Astrocyte of the spinal cord (primary cell): ENCODE results near the gene MCM5.

Experiments
- DNase-seq: peaks from one replicate; pipeline ENCODE4 v3.0.0; 2011; ENCODE audit warnings: low read depth, low spot score
- H3K4me3 ChIP-seq: 2 replicates; pipeline ENCODE4 v1.5.1; 2011; ENCODE audit warnings: low read depth, mild to moderate bottlenecking, low read length, moderate library complexity
- CTCF ChIP-seq: IDR thresholded peaks from 2 replicates; pipeline ENCODE4 v1.5.1; 2012; ENCODE audit warnings: low read depth, mild to moderate bottlenecking, low read length, inconsistent platforms
- in situ Hi-C: cut with HindIII; loops from 2 replicates; pipeline ENCODE4 v1.10.0; 2017; ENCODE audit warnings: low sequenced_read_pairs

MCM5 gene

GRCh38 chr22:35399678-35400500 lies at the start of gene MCM5:
MCM5 (plus strand) TSS chr22:35400140; CDS start chr22:35400439, 299 bp downstream.
- in situ Hi-C loops = no loop called here
- no peak for TF ChIP-seq CTCF

DNA sequence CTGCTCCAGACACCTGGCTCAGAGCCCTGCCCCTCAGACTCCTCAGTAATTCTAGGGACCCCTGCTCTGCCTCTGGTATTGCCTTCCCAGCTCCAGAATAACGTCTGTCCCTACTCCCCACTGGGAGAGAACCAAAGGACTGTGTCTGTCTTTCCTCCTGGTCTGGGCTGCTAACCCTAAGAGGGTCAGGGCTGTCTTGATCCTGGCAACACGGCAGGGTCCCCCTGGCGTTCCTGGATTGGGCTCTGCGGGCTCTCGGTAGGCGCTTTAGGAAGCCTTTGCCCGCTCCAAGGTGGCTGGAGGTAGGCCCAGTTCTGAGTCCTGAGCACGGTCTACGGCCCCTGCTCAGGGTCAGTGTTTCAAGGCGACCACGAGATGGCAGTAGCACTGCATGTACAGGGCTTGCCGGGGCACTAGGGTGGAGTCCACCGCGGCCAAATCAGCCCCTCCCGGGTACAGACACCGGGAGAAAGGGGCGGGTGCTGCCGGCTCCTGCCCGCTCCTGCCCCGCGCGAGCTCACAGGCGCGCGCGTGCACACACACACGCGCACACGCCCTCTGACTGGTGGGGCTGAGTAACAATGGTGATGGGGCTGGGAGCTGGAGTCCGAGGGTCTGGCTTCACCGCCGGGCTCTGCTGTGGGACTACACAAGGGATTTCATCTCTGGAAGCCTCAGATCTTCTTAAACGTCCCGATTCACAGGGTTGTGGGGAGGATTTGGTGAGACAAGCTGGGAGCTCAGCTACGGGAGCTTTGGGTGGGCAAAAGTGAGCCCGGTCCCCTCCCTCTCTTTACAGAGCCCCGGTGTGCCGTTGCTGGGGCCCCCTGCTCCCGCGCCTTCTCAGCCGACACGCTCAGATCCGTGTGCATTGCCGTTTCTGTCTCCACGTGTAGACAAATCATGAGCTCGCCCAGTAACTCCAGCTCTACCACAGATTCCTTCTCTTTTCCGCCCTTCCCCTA lies 49.1 kb upstream of the MCM5 start:
- TF ChIP-seq CTCF = peak; percentile 75
- peak overlapping the region; percentile 54 for H3K4me3 ChIP-seq
- peak; percentile 91 for DNase-seq
- in situ Hi-C loops = no loop called here

More at GRCh38 chr22:35399678-35400500, at the start of gene MCM5:
- H3K4me3 ChIP-seq = peak within 1 kb of the TSS; percentile 85
- DNase-seq = peak; percentile 96

GRCh38 chr22:35352214-35353111 lies 47.5 kb upstream of the MCM5 start:
- DNase-seq = no peak
- in situ Hi-C loops = no loop called here
- H3K4me3 ChIP-seq = no peak overlapping the region
- TF ChIP-seq CTCF = no peak

GRCh38 chr22:35353318-35353717 lies 46.6 kb upstream of the MCM5 start:
- TF ChIP-seq CTCF = no peak
- no peak for DNase-seq
- in situ Hi-C loops = no loop called here

DNA sequence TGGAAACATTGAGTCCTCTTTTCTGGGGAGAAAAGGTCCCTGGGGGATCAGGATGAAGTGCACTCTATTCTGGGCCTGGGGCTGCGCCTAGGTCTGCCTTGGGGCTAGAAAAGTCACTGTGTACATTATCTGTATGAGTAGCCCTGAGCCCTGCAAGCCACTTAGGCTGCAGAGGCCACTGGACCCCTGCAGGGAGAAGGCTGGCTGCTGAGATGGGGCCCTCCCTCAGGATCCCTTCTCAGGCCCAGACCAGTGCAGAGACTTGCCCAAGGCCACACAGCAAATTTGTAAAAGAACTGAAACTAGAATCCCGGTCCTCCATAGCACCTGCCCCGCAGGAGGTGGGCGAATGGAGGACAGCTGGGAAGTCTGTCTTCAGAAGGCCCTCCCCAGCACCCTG lies 45.9 kb upstream of the MCM5 start:
- no peak overlapping the region for H3K4me3 ChIP-seq
- no peak for TF ChIP-seq CTCF
- in situ Hi-C loops = no loop called here
- DNase-seq = no peak

More at GRCh38 chr22:35353318-35353717, 46.6 kb upstream of the MCM5 start:
- no peak overlapping the region for H3K4me3 ChIP-seq
